Measurements from ENCODE around the gene VMAC. TPM values are rescaled to one million over a fixed set of nuclear protein-coding genes. Genes with fewer than 3 reads are reported as not detected.

The VMAC gene
- total and polyA plus RNA-seq, 9 of the 15 experiments (the other 6 are each of a cell fraction or from before 2014, with no cell fraction given), result 0.03 to 3.4 (median 1.1) TPM

GRCh38 chr19:5914946-5915781 lies 10.5 kb downstream of the VMAC start (continued):
- no peak for TF ChIP-seq ZHX1 (conservative IDR thresholded peaks at IDR 0.05; ENCODE audit: low read length)
- TF ChIP-seq POLR2G (IDR thresholded peaks at IDR 0.05; ENCODE audit: low read depth, low read length), result peak; percentile 65
- TF ChIP-seq TCF7L2 (IDR thresholded peaks at IDR 0.05; ENCODE audit: low read depth, low read length), result no peak
- TF ChIP-seq FOXK1 (CRISPR knock-in tag; IDR thresholded peaks at IDR 0.05; ENCODE audit: borderline replicate concordance), result no peak
- TF ChIP-seq CBFA2T3 (IDR thresholded peaks at IDR 0.05), result no peak
- no peak for TF ChIP-seq REST (IDR thresholded peaks at IDR 0.05; ENCODE audit: borderline replicate concordance)
- no peak for TF ChIP-seq REST (CRISPR knock-in tag; IDR thresholded peaks at IDR 0.05; ENCODE audit: low read depth)
- TF ChIP-seq RBFOX2 (IDR thresholded peaks at IDR 0.05; ENCODE audit: low read depth, low read length), result 0 out of 2 replicates have a peak, but pooled peaks have one; percentile 17
- no peak for TF ChIP-seq PRPF4 (IDR thresholded peaks at IDR 0.05; ENCODE audit: insufficient read depth, low read depth, low read length, poor library complexity, severe bottlenecking)
- TF ChIP-seq CLOCK (CRISPR knock-in tag; IDR thresholded peaks at IDR 0.05; ENCODE audit: borderline replicate concordance), result no peak
- no peak for TF ChIP-seq MCM5 (IDR thresholded peaks at IDR 0.05; ENCODE audit: low read depth)
- TF ChIP-seq ZNF12 (CRISPR knock-in tag; IDR thresholded peaks at IDR 0.05), result no peak
- TF ChIP-seq CBX2 (IDR thresholded peaks at IDR 0.05; ENCODE audit: insufficient read depth, low read length, poor library complexity, severe bottlenecking), result no peak
- no peak for TF ChIP-seq MED1 (CRISPR knock-in tag; IDR thresholded peaks at IDR 0.05; ENCODE audit: borderline replicate concordance)
